Right atrium auricular region (tissue), 2 donors: ENCODE results near the gene ZBTB21. TPM values are rescaled to one million over a fixed set of nuclear protein-coding genes. Genes with fewer than 3 reads are reported as not detected.

Experiments
- DNase-seq: peaks from one replicate; pipeline ENCODE4 v3.0.0-alpha.2; 2019; ENCODE audit warnings: low spot score
- H3K27ac ChIP-seq, 2 donors: fragments of 200-600 bp; sonication (generic); 1 replicate in 1 of 2; 2 replicates in 1 of 2; pipeline ENCODE4 v1.5.1; 2016 to 2019
- H3K27me3 ChIP-seq, 2 donors: fragments of 200-600 bp; sonication (generic); one replicate each; pipeline versions ENCODE4 v1.5.1 to v1.6.0; 2017 to 2019
- H3K36me3 ChIP-seq: fragments of 200-600 bp; sonication (generic); one replicate; pipeline ENCODE4 v1.5.1; 2016
- H3K4me1 ChIP-seq, 2 donors: fragments of 200-600 bp; sonication (generic); one replicate each; pipeline versions ENCODE4 v1.5.1 to v1.6.0; 2017 to 2019
- H3K4me3 ChIP-seq, 2 donors: fragments of 200-600 bp; sonication (generic); 1 replicate in 1 of 2; 2 replicates in 1 of 2; pipeline ENCODE4 v1.5.1; 2017 to 2019; ENCODE audit warnings: mild to moderate bottlenecking in 1 of 2, moderate library complexity in 1 of 2
- H3K9me3 ChIP-seq, 2 donors: fragments of 200-600 bp; sonication (generic); one replicate each; pipeline ENCODE4 v1.5.1; 2019
- total RNA-seq, 2 donors: library from RNA; depleted of rRNA; stranded (reverse); fragments of >200 nt; gene quantifications; one replicate each; pipeline ENCODE4 v1.1.0, GENCODE V29; 2016
- TF ChIP-seq, protein P1 (sequence below), 2 donors: fragments of 200-600 bp; sonication (generic); IDR thresholded peaks; one replicate each; pipeline ENCODE4 v1.5.1; 2019; ENCODE audit warnings: antibody characterized with exemption in 2 of 2

Gene ZBTB21
- total RNA-seq, 2 donors from 2014 or later: 5.5 to 10.3 TPM

DNA sequence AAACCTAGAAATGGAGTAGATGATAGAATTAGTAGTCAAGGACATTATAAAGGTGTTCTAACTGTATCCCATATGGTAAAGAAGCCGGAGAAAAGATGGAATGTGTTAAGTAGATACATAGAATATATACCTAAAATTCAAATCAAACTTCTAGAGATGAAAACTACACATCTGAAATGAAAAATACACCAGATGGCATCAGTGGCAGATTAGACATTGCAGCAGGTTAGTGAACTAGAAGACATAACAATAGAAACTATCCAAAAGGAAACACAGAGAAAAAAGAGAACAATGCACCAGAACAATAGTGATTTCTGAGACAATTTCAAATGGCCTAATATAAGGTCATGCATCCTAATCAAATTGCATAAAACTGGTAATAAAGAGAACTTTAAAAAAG lies 26.9 kb downstream of the ZBTB21 start:
- TF ChIP-seq, protein P1, sequence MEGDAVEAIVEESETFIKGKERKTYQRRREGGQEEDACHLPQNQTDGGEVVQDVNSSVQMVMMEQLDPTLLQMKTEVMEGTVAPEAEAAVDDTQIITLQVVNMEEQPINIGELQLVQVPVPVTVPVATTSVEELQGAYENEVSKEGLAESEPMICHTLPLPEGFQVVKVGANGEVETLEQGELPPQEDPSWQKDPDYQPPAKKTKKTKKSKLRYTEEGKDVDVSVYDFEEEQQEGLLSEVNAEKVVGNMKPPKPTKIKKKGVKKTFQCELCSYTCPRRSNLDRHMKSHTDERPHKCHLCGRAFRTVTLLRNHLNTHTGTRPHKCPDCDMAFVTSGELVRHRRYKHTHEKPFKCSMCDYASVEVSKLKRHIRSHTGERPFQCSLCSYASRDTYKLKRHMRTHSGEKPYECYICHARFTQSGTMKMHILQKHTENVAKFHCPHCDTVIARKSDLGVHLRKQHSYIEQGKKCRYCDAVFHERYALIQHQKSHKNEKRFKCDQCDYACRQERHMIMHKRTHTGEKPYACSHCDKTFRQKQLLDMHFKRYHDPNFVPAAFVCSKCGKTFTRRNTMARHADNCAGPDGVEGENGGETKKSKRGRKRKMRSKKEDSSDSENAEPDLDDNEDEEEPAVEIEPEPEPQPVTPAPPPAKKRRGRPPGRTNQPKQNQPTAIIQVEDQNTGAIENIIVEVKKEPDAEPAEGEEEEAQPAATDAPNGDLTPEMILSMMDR (IDR thresholded peaks at IDR 0.05): no peak
- no peak overlapping the region for H3K27ac ChIP-seq
- no peak overlapping the region for H3K4me3 ChIP-seq
- no peaks in the 10 kb centered on the region for H3K9me3 ChIP-seq
- H3K4me1 ChIP-seq: no peaks in the 10 kb centered on the region
- H3K27me3 ChIP-seq: no peaks in the 10 kb centered on the region
- no peaks in the 10 kb centered on the region for H3K36me3 ChIP-seq
- DNase-seq: no peak

DNA sequence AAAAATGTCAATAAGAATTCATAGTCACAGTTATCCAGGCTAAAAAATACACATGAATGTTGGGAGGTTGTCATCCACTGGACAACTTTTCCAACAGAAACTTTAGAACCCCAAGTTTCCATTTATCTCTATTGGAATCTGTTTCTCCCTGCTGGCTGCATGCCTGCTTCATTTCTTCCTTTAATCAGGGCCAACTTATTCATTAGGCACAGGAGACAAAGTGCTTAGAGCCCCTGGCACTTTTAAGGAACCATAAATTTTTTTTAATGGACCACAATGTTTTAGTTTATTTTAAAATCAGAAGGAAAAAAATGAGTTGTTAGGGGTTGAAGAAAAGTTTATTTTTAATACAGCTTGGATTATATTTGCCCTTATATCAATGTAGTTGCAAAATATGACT lies 29.6 kb downstream of the ZBTB21 start:
- H3K27ac ChIP-seq: no peak overlapping the region
- no peaks in the 10 kb centered on the region for H3K27me3 ChIP-seq
- no peaks in the 10 kb centered on the region for H3K4me1 ChIP-seq
- H3K36me3 ChIP-seq: no peaks in the 10 kb centered on the region
- no peak overlapping the region for H3K4me3 ChIP-seq
- TF ChIP-seq, protein P1 (IDR thresholded peaks at IDR 0.05): no peak
- no peaks in the 10 kb centered on the region for H3K9me3 ChIP-seq
- no peak for DNase-seq

DNA sequence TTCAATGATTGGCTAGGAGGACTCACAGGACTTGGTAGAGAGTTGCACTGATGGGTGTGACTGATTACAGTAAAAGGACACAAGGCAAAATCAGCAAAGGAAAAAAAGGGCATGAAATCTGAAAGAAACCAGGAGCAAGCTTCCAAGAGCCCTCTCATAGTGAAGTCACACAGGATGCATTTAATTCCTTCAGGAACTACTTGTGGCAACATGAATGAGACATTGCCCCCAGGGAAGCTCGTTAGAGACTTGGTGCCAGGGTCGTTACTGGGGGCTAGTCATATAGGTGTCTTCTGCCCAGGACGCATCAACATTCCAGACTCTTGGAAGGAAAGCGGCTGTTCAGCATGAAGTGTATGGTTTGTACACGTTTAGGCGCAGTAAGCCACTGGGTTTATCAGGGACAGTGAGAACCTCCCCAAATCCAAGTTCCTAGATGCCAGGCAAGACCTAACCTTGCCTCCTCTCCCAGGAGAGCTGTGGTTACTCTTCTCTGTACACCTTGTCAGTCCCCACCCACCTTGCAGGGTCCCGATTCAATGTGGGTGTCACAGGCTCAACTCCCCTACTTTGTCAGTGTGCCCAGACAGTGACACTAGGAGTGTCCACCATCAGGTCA lies 30.3 kb downstream of the ZBTB21 start:
- DNase-seq: no peak
- TF ChIP-seq, protein P1 (IDR thresholded peaks at IDR 0.05): no peak

DNA sequence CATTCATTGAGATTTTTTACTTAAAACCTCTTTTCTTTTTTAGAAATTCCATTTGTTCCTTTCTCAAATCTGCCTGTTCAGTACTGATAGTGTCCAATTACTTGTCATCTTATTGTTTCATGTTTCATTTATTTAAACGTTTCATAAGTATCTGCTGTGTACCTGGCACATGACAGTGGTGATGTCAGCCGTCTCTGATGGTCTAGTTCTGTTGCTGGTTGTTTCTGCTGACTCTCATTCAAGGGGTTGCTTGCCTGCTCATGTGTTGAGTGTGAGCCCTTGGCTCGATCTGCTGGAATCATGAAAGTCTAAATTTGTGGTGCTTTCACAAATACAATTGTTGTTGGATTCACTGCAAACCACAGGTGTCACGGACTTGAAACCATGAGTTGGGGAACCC lies 30.8 kb downstream of the ZBTB21 start:
- DNase-seq: no peak
- Histone ChIP-seq H3K36me3 (no peaks in the 10 kb centered on the region), H3K27ac (no peak overlapping the region), H3K4me1 (peaks cover 0 to 3% of the 10 kb centered on the region in 2 donors), H3K4me3 (no peak overlapping the region), H3K27me3 (no peaks in the 10 kb centered on the region), H3K9me3 (no peaks in the 10 kb centered on the region)
- TF ChIP-seq, protein P1 (IDR thresholded peaks at IDR 0.05): no peak

More for the DNA sequence above, 30.3 kb downstream of the ZBTB21 start:
- H3K27me3 ChIP-seq: no peaks in the 10 kb centered on the region
- H3K4me3 ChIP-seq: no peak overlapping the region
- H3K27ac ChIP-seq: no peak overlapping the region
- no peaks in the 10 kb centered on the region for H3K36me3 ChIP-seq
- no peaks in the 10 kb centered on the region for H3K9me3 ChIP-seq
- H3K4me1 ChIP-seq: no peaks in the 10 kb centered on the region

DNA sequence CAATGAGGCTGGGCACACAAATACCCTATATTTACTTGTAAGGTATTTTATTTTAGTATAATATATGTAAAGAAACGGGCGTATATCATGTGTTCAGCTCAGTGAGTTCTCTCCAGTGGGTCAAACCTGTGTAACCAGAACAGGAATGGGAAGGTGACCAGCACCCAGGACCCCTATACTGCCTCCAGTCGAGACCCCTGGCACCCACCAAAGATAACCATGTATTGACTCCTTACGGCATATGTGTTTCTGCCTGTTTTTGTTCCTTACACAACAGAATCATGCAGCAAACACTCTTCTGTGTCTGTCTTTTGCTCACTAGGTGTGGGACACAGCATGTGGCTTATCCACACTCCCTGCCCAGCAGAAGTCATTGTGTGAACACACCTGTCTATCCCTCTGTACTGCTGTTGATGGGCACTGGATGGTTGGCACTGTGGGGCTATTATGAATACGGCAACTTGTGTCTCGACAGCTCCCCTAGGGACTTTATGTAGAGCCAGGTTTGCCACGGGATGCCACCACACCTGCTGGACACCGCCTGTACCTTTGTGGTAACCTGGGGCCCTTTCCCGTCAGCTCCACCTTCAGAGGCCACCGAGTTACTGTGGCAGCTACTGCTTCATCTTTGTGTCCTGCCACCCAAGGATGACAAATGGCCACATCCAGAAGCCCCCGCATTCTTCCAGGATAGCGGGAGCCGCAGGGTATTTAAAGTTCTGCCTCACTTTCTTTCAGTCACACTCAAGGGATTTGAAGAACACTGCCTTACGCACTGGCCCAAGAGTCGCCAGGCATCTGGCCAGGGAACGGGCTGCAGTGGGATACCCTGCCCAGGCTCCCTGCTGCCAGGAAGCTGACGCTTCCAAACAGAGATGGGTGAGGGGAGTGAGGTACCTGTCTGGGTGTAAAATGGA lies 32.9 kb downstream of the ZBTB21 start:
- Histone ChIP-seq H3K27ac (no peak overlapping the region), H3K27me3 (no peaks in the 10 kb centered on the region), H3K4me1 (peaks cover 0 to 10% of the 10 kb centered on the region in 2 donors), H3K36me3 (no peaks in the 10 kb centered on the region), H3K9me3 (no peaks in the 10 kb centered on the region), H3K4me3 (no peak overlapping the region)
- TF ChIP-seq, protein P1 (IDR thresholded peaks at IDR 0.05): no peak
- no peak for DNase-seq
